Measurements from ENCODE around the gene MACF1. TPM values are rescaled to one million over a fixed set of nuclear protein-coding genes. Genes with fewer than 3 reads are reported as not detected.
A peak's percentile ranks its signal among the peaks of the same experiment; 100 is the strongest.

MACF1 gene
- total and polyA plus RNA-seq, 2 of the 13 experiments (the other 11 are each of a cell fraction or from before 2014, with no cell fraction given): 36.7 to 65.4 TPM

GRCh38 chr1:39407896-39408640, 203.6 kb downstream of the MACF1 start (continued):
- TF ChIP-seq PRDM10 (CRISPR knock-in tag; IDR thresholded peaks at IDR 0.05; ENCODE audit: low read depth): no peak
- TF ChIP-seq ZNF570 (CRISPR knock-in tag; IDR thresholded peaks at IDR 0.05; ENCODE audit: borderline replicate concordance): no peak
- TF ChIP-seq E2F1 (CRISPR knock-in tag; IDR thresholded peaks at IDR 0.05): no peak
- TF ChIP-seq PTBP1 (IDR thresholded peaks at IDR 0.05; ENCODE audit: low read depth, low read length, poor library complexity, severe bottlenecking): no peak
- TF ChIP-seq ATF5 (CRISPR knock-in tag; IDR thresholded peaks at IDR 0.05; ENCODE audit: low read depth): no peak
- TF ChIP-seq ZSCAN30 (CRISPR knock-in tag; IDR thresholded peaks at IDR 0.05): no peak
- no peak for TF ChIP-seq FOXO4 (CRISPR knock-in tag; conservative IDR thresholded peaks at IDR 0.05)
- no peak for TF ChIP-seq SATB2 (CRISPR knock-in tag; IDR thresholded peaks at IDR 0.05)
- no peak for TF ChIP-seq DBP (CRISPR knock-in tag; IDR thresholded peaks at IDR 0.05; ENCODE audit: not compliant biosample characterization)
- TF ChIP-seq ATF6 (CRISPR knock-in tag; conservative IDR thresholded peaks at IDR 0.05): no peak
- TF ChIP-seq ZNF749 (CRISPR knock-in tag; IDR thresholded peaks at IDR 0.05; ENCODE audit: borderline replicate concordance): no peak
- TF ChIP-seq ZSCAN21 (CRISPR knock-in tag; IDR thresholded peaks at IDR 0.05; ENCODE audit: borderline replicate concordance): no peak
- peak; percentile 81; the same call in 1 of the 2 replicates for TF ChIP-seq E2F2 (CRISPR knock-in tag; IDR thresholded peaks at IDR 0.05; ENCODE audit: borderline replicate concordance)
- TF ChIP-seq ELK4 (CRISPR knock-in tag; IDR thresholded peaks at IDR 0.05; ENCODE audit: borderline replicate concordance): no peak

Measured in HepG2 (cell line).